GM12801 (cell line): ENCODE results near the gene CD83.

Experiments
- TF ChIP-seq, protein P1 (sequence below): IDR thresholded peaks from one replicate; pipeline ENCODE4 v1.5.1; 2011; ENCODE audit warnings: control low read depth; ENCODE audit not compliant: insufficient read length; ENCODE audit errors: extremely low read depth

Gene CD83

GRCh38 chr6:14120546-14120945 is 3.0 kb downstream of the CD83 start:
- TF ChIP-seq, protein P1, sequence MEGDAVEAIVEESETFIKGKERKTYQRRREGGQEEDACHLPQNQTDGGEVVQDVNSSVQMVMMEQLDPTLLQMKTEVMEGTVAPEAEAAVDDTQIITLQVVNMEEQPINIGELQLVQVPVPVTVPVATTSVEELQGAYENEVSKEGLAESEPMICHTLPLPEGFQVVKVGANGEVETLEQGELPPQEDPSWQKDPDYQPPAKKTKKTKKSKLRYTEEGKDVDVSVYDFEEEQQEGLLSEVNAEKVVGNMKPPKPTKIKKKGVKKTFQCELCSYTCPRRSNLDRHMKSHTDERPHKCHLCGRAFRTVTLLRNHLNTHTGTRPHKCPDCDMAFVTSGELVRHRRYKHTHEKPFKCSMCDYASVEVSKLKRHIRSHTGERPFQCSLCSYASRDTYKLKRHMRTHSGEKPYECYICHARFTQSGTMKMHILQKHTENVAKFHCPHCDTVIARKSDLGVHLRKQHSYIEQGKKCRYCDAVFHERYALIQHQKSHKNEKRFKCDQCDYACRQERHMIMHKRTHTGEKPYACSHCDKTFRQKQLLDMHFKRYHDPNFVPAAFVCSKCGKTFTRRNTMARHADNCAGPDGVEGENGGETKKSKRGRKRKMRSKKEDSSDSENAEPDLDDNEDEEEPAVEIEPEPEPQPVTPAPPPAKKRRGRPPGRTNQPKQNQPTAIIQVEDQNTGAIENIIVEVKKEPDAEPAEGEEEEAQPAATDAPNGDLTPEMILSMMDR: no peak

DNA sequence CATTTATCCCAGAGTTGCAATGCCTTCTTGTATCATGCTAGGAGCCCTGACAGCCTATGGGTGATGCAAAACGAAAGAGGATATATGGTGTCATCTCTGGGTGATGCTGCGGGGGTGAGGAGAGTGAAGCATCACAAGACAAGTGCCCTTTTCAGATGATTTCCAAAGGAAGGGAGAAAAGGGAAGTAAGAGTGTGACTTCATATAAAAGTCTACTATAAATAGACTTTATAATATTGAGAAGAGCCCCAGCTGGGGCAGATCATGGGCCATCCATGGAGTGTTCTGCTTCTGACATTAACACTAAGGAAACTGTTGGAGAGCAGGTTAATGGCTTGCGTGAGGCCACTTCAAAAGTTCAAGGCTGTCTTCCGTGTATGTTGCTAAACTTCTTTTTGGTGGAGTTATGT is 4.4 kb downstream of the CD83 start:
- TF ChIP-seq, protein P1: no peak

GRCh38 chr6:14123386-14124111 is 6.0 kb downstream of the CD83 start:
- TF ChIP-seq, protein P1: no peak

GRCh38 chr6:14125346-14125745 is 7.8 kb downstream of the CD83 start:
- TF ChIP-seq, protein P1: no peak

DNA sequence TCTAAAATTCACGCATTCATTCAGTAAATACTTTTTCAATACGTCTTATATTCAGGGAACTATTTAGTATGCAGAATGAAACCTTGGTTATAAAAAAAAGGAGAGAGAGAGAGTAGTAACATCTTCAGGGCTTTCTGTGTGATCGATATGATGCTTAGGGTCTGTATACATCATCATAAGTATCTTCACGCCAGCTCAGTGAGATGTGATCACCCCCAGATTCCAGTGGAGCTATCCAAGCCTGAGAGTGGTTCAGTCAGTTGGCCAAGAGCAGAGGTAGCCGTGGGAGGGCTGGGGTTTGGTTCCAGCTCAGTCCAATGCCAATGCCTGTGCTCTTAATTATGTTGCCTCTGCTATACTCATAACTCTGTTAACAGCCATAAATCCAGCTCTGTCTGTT is 8.6 kb downstream of the CD83 start:
- TF ChIP-seq, protein P1: no peak

DNA sequence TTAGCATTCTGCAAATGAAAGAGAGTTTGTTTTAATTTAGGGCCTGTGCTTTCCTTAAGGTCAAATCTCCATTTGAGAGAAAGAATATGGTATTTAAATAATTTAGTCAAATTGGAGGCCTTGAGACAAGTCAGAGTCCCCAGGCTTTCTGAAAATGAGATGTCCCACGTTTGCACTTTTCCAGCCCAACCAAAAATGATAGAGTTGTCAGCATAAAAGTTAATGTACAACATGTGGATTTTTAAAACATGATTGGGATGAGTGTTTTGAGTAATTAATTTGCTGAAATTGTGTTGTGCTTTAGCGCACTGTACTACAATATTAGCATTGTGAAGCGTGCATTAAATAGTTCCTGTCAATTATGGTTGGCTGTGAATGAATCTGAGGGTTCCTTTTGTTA is 10.0 kb downstream of the CD83 start:
- TF ChIP-seq, protein P1: no peak

DNA sequence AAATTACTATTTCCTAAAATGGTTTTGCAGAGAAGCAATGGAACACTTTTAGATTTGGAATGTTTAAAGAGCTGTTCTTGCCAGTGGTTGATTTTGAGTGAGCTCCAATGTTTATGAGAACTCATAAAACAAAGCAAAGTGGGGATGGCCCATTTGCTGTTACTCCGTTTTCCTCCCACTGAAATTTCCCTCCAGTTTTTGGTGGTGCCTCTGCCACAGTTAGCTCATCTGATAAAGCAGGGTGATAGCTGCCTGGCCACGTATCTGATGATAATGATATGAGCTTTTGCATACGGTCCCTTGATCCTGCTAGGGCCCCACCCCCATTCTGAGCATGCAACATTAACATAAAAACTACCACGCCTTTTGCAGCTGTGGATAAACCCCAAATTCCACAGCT is 10.4 kb downstream of the CD83 start:
- TF ChIP-seq, protein P1: no peak
